Measurements from ENCODE around the gene N4BP2L2. TPM values are rescaled to one million over a fixed set of nuclear protein-coding genes. Genes with fewer than 3 reads are reported as not detected.
"Not testable (repeated sequence)": the region's sequence is repeated elsewhere in the genome, so short reads cannot be mapped to it uniquely, and the experiment has no call there.

The N4BP2L2 gene
- total and polyA plus RNA-seq, 2 experiments from 2014 or later = 63.1 to 160 TPM

DNA sequence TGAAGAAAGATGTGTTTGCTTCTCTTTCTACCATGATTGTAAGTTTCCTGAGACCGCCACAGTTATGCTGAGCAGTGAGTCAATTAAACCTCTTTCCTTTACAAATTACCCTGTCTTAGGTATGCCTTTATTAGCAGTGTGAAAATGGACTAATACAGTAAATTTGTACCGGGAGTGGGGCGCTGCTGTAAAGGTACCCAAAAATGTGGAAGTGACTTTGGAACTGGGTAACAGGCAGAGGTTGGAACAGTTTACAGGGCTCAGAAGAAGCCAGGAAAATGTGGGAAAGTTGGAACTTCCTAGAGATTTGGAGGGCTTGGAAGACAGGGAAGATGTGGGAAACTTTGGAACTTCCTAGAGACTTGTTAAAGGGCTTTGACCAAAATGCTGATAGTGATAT lies 38.4 kb upstream of the N4BP2L2 start (continued):
- TF ChIP-seq, protein P1, sequence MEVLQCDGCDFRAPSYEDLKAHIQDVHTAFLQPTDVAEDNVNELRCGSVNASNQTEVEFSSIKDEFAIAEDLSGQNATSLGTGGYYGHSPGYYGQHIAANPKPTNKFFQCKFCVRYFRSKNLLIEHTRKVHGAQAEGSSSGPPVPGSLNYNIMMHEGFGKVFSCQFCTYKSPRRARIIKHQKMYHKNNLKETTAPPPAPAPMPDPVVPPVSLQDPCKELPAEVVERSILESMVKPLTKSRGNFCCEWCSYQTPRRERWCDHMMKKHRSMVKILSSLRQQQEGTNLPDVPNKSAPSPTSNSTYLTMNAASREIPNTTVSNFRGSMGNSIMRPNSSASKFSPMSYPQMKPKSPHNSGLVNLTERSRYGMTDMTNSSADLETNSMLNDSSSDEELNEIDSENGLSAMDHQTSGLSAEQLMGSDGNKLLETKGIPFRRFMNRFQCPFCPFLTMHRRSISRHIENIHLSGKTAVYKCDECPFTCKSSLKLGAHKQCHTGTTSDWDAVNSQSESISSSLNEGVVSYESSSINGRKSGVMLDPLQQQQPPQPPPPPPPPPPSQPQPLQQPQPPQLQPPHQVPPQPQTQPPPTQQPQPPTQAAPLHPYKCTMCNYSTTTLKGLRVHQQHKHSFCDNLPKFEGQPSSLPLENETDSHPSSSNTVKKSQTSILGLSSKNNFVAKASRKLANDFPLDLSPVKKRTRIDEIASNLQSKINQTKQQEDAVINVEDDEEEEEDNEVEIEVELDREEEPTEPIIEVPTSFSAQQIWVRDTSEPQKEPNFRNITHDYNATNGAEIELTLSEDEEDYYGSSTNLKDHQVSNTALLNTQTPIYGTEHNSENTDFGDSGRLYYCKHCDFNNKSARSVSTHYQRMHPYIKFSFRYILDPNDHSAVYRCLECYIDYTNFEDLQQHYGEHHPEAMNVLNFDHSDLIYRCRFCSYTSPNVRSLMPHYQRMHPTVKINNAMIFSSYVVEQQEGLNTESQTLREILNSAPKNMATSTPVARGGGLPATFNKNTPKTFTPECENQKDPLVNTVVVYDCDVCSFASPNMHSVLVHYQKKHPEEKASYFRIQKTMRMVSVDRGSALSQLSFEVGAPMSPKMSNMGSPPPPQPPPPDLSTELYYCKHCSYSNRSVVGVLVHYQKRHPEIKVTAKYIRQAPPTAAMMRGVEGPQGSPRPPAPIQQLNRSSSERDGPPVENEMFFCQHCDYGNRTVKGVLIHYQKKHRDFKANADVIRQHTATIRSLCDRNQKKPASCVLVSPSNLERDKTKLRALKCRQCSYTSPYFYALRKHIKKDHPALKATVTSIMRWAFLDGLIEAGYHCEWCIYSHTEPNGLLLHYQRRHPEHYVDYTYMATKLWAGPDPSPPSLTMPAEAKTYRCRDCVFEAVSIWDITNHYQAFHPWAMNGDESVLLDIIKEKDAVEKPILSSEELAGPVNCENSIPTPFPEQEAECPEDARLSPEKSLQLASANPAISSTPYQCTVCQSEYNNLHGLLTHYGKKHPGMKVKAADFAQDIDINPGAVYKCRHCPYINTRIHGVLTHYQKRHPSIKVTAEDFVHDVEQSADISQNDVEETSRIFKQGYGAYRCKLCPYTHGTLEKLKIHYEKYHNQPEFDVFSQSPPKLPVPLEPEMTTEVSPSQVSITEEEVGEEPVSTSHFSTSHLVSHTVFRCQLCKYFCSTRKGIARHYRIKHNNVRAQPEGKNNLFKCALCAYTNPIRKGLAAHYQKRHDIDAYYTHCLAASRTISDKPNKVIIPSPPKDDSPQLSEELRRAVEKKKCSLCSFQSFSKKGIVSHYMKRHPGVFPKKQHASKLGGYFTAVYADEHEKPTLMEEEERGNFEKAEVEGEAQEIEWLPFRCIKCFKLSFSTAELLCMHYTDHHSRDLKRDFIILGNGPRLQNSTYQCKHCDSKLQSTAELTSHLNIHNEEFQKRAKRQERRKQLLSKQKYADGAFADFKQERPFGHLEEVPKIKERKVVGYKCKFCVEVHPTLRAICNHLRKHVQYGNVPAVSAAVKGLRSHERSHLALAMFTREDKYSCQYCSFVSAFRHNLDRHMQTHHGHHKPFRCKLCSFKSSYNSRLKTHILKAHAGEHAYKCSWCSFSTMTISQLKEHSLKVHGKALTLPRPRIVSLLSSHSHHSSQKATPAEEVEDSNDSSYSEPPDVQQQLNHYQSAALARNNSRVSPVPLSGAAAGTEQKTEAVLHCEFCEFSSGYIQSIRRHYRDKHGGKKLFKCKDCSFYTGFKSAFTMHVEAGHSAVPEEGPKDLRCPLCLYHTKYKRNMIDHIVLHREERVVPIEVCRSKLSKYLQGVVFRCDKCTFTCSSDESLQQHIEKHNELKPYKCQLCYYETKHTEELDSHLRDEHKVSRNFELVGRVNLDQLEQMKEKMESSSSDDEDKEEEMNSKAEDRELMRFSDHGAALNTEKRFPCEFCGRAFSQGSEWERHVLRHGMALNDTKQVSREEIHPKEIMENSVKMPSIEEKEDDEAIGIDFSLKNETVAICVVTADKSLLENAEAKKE (CRISPR knock-in tag; IDR thresholded peaks at IDR 0.05) = no peak
- no peak for TF ChIP-seq NANOG (IDR thresholded peaks at IDR 0.05; ENCODE audit: borderline replicate concordance)
- TF ChIP-seq JUNB (IDR thresholded peaks at IDR 0.05; ENCODE audit: unreplicated experiment) = no peak
- TF ChIP-seq EZH2phosphoT487 (IDR thresholded peaks at IDR 0.05; ENCODE audit: unreplicated experiment) = no peak

DNA sequence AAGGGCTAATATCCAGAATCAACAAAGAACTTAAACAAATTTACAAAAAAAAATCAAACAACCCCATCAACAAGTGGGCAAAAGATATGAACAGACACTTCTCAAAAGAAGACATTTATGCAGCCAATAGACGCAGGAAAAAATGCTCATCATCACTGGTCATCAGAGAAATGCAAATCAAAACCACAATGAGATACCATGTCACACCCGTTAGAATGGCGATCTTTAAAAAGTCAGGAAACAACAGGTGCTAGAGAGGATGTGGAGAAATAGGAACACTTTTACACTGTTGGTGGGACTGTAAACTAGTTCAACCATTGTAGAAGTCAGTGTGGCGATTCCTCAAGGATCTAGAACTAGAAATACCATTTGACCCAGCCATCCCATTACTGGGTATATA lies 37.1 kb upstream of the N4BP2L2 start:
- H3K4me1 Mint-ChIP-seq, H3K27ac Mint-ChIP-seq: not testable (repeated sequence)
- H3K36me3 Mint-ChIP-seq (ENCODE audit: low read depth) = peaks cover 12% of the 10 kb centered on the region; the same call in 2 of the 3 replicates

GRCh38 chr13:32560842-32561241 lies 22.2 kb upstream of the N4BP2L2 start:
- H3K4me1 ChIP-seq (ENCODE audit: insufficient read depth); H3K36me3 ChIP-seq (ENCODE audit: insufficient read depth); H2AFZ ChIP-seq; H3K27ac ChIP-seq (ENCODE audit: low read depth); H3K27ac Mint-ChIP-seq; ATAC-seq; H3K79me2 ChIP-seq (replicated peaks; ENCODE audit: insufficient read depth); H3K4me1 Mint-ChIP-seq; H3K4me3 Mint-ChIP-seq; H3K4me2 ChIP-seq; H3K9me2 ChIP-seq (ENCODE audit: insufficient read depth); H4K20me1 ChIP-seq (replicated peaks; ENCODE audit: insufficient read depth); DNase-seq (ENCODE audit: low spot score); H3K27me3 ChIP-seq (ENCODE audit: insufficient read depth); H3K27me3 Mint-ChIP-seq (ENCODE audit: insufficient read depth, low read depth, poor library complexity); H3F3A ChIP-seq (replicated peaks; ENCODE audit: low read depth); H3K4me3 ChIP-seq; H3K36me3 Mint-ChIP-seq (ENCODE audit: low read depth): not testable (repeated sequence)
- peaks cover 21% of the 10 kb centered on the region for H3K9me3 Mint-ChIP-seq

More for the DNA sequence above, 37.1 kb upstream of the N4BP2L2 start:
- H3F3A ChIP-seq (replicated peaks; ENCODE audit: low read depth); H3K4me3 ChIP-seq; H3K79me2 ChIP-seq (replicated peaks; ENCODE audit: insufficient read depth); H3K36me3 ChIP-seq (ENCODE audit: insufficient read depth); H3K4me1 ChIP-seq (ENCODE audit: insufficient read depth); H3K27me3 Mint-ChIP-seq (ENCODE audit: insufficient read depth, low read depth, poor library complexity); H2AFZ ChIP-seq; H3K4me3 Mint-ChIP-seq; H3K9me2 ChIP-seq (ENCODE audit: insufficient read depth); H3K4me2 ChIP-seq; ATAC-seq; H4K20me1 ChIP-seq (replicated peaks; ENCODE audit: insufficient read depth); DNase-seq (ENCODE audit: low spot score); H3K27me3 ChIP-seq (ENCODE audit: insufficient read depth); H3K27ac ChIP-seq (ENCODE audit: low read depth): not testable (repeated sequence)
- peaks cover 30% of the 10 kb centered on the region for H3K9me3 Mint-ChIP-seq

Data from GM23338 (cell line).